GM13976 (cell line): ENCODE results near the gene ARHGAP42.

Source experiments
- DNase-seq: peaks from one replicate; pipeline ENCODE4 v3.0.0; 2012; ENCODE audit warnings: low spot score
- in situ Hi-C: fragments of 300-500 bp; cut with MboI; formaldehyde crosslinking; loops from one replicate; pipeline ENCODE4 v1.12.0; 2022; ENCODE audit warnings: low sequenced_read_pairs, mixed read lengths, inconsistent platforms; ENCODE audit not compliant: unreplicated experiment
- TF ChIP-seq, protein P1 (sequence below): IDR thresholded peaks from 2 replicates; pipeline ENCODE4 v1.5.1; 2012; ENCODE audit warnings: borderline replicate concordance, mild to moderate bottlenecking; ENCODE audit not compliant: insufficient read depth; ENCODE audit errors: extremely low read depth, missing control alignments, control extremely low read depth

ARHGAP42 gene

GRCh38 chr11:100670140-100670539 lies 16.9 kb upstream of the ARHGAP42 start:
- TF ChIP-seq, protein P1, sequence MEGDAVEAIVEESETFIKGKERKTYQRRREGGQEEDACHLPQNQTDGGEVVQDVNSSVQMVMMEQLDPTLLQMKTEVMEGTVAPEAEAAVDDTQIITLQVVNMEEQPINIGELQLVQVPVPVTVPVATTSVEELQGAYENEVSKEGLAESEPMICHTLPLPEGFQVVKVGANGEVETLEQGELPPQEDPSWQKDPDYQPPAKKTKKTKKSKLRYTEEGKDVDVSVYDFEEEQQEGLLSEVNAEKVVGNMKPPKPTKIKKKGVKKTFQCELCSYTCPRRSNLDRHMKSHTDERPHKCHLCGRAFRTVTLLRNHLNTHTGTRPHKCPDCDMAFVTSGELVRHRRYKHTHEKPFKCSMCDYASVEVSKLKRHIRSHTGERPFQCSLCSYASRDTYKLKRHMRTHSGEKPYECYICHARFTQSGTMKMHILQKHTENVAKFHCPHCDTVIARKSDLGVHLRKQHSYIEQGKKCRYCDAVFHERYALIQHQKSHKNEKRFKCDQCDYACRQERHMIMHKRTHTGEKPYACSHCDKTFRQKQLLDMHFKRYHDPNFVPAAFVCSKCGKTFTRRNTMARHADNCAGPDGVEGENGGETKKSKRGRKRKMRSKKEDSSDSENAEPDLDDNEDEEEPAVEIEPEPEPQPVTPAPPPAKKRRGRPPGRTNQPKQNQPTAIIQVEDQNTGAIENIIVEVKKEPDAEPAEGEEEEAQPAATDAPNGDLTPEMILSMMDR, result no peak
- DNase-seq, result no peak
- in situ Hi-C loops, result no loop called here

DNA sequence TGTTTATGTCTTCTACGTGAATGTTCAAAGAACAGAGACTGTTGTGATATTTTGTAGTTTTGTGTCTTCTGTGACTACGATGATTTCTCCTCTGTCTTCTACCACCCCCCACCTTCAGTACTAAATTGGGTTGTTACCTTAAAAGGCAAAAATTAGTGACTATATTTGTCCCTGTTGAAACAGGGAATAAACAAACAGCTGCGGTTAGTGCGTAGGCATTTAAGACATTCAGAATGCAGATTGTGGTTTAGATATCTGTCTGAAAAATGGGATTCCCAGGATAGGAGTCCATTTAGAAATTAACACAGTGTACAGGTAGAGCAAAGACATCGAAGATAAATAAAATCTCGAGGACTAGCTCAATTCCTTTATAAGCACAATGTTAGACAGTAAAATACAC lies 15.6 kb upstream of the ARHGAP42 start:
- DNase-seq, result no peak
- in situ Hi-C loops, result no loop called here
- TF ChIP-seq, protein P1, result no peak

- in situ Hi-C loops, result no loop called here
- DNase-seq, result no peak
- TF ChIP-seq, protein P1, result no peak
These were observed 14.5 kb upstream of the ARHGAP42 start for GRCh38 chr11:100672498-100673033.

DNA sequence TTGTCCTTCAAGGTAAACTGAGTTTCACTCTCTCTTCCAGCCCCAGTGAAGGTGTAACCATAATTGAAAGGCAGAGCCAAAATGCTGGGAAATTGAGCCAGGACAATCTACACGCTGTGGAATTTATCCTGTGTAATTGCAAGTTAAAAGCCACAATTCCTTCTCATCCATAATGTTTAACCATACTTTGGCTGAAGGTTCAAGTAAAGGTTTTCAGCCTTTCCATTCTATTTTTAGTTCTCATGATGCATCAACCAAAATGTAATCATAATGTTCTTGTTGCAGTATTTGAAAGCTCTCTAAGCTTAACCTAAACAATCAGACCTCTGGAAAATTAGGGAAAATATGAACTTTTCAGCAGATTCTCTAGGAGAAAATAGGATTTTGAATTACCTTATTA lies 14.0 kb upstream of the ARHGAP42 start:
- in situ Hi-C loops, result no loop called here
- TF ChIP-seq, protein P1, result no peak
- DNase-seq, result no peak

- TF ChIP-seq, protein P1, result no peak
- DNase-seq, result no peak
- in situ Hi-C loops, result no loop called here
These were observed 12.9 kb upstream of the ARHGAP42 start for GRCh38 chr11:100674212-100674611.

- in situ Hi-C loops, result loop anchor here (25.0 kb wide), 1 partner anchor 187 kb away; no protein-coding TSS in a partner anchor
- DNase-seq, result no peak
- TF ChIP-seq, protein P1, result no peak
These were observed 11.9 kb upstream of the ARHGAP42 start for GRCh38 chr11:100675115-100675650.
